CD14-positive monocyte (primary cell): Measurements from ENCODE around the gene TRAPPC6A. TPM values are rescaled to one million over a fixed set of nuclear protein-coding genes. Genes with fewer than 3 reads are reported as not detected.

Experiments used
- DNase-seq, 3 donors: peaks; one replicate each; pipeline ENCODE4 v3.0.0-alpha.2; 2011 to 2022
- H2AFZ ChIP-seq: 2 replicates; pipeline ENCODE4 v1.6.0; 2012; ENCODE audit warnings: mild to moderate bottlenecking, low read depth, low read length, inconsistent platforms; ENCODE audit not compliant: insufficient read depth, poor library complexity, severe bottlenecking
- H3K27ac ChIP-seq, 2 donors: 1 replicate in 1 of 2; 2 replicates in 1 of 2; pipeline ENCODE4 v1.5.1; 2012 to 2013; ENCODE audit warnings: low read length in 2 of 2, control low read depth in 1 of 2, inconsistent platforms in 1 of 2, low read depth in 1 of 2, mild to moderate bottlenecking in 1 of 2
- H3K27me3 ChIP-seq, 2 donors: one replicate each; pipeline versions ENCODE4 v1.6.0 to v1.6.1; 2011 to 2013; ENCODE audit warnings: low read length in 2 of 2; ENCODE audit not compliant: control insufficient read depth in 2 of 2, insufficient read depth in 2 of 2
- H3K36me3 ChIP-seq, 2 donors: replicated peaks in 1 of 2; 1 replicate in 1 of 2; 2 replicates in 1 of 2; pipeline versions ENCODE4 v1.5.1 to v1.6.1; 2012 to 2013; ENCODE audit warnings: low read length in 2 of 2, control low read depth in 1 of 2, inconsistent platforms in 1 of 2, mild to moderate bottlenecking in 1 of 2; ENCODE audit not compliant: insufficient read depth in 2 of 2, control insufficient read depth in 1 of 2
- H3K4me1 ChIP-seq, 2 donors: 1 replicate in 1 of 2; 2 replicates in 1 of 2; pipeline versions ENCODE4 v1.5.1 to v1.6.1; 2012 to 2013; ENCODE audit warnings: low read length in 2 of 2, control low read depth in 1 of 2, inconsistent platforms in 1 of 2, mild to moderate bottlenecking in 1 of 2, moderate library complexity in 1 of 2; ENCODE audit not compliant: insufficient read depth in 2 of 2, control insufficient read depth in 1 of 2
- H3K4me2 ChIP-seq: replicated peaks from 2 replicates; pipeline ENCODE3; 2012; ENCODE audit warnings: low read length, moderate library complexity, mild to moderate bottlenecking; ENCODE audit not compliant: poor library complexity, severe bottlenecking; ENCODE audit errors: extremely low read depth
- H3K4me3 ChIP-seq, 3 experiments: fragments of 200-600 bp in 1 of 3; sonication (generic) in 1 of 3; replicated peaks in 1 of 3; 1 replicate in 2 of 3; 2 replicates in 1 of 3; pipeline ENCODE4 v1.5.1; 2011 to 2013; ENCODE audit warnings: low read length in 3 of 3, mild to moderate bottlenecking in 3 of 3, control low read depth in 2 of 3, low read depth in 2 of 3, inconsistent platforms in 1 of 3, moderate library complexity in 1 of 3
- H3K79me2 ChIP-seq: 2 replicates; pipeline ENCODE4 v1.6.0; 2012; ENCODE audit warnings: mild to moderate bottlenecking, control low read depth, inconsistent platforms, low read length, moderate library complexity; ENCODE audit not compliant: insufficient read depth
- H3K9ac ChIP-seq: 2 replicates; pipeline ENCODE4 v1.6.0; 2017; ENCODE audit warnings: low read length, mild to moderate bottlenecking; ENCODE audit not compliant: insufficient read depth, poor library complexity, severe bottlenecking
- H3K9me3 ChIP-seq, 2 donors: replicated peaks in 1 of 2; 1 replicate in 1 of 2; 2 replicates in 1 of 2; pipeline versions ENCODE4 v1.5.1 to v1.6.1; 2012 to 2013; ENCODE audit warnings: low read length in 2 of 2, control low read depth in 1 of 2; ENCODE audit not compliant: control insufficient read depth in 1 of 2, insufficient read depth in 1 of 2
- H4K20me1 ChIP-seq: 2 replicates; pipeline ENCODE4 v1.6.0; 2012; ENCODE audit warnings: mild to moderate bottlenecking, low read length, control low read depth, moderate library complexity; ENCODE audit not compliant: insufficient read depth
- H3K27ac Mint-ChIP-seq, 7 donors: one replicate each; pipeline ENCODE4 v1.8.0; 2020; ENCODE audit warnings: mild to moderate bottlenecking in 7 of 7, mixed read lengths in 7 of 7, moderate library complexity in 6 of 7, inconsistent platforms in 2 of 7
- H3K27me3 Mint-ChIP-seq, 3 donors: one replicate each; pipeline ENCODE4 v1.8.0; 2021 to 2022; ENCODE audit warnings: low read depth in 3 of 3, mild to moderate bottlenecking in 3 of 3, mixed read lengths in 3 of 3, moderate library complexity in 3 of 3, inconsistent platforms in 1 of 3
- H3K36me3 Mint-ChIP-seq, 2 donors: one replicate each; pipeline ENCODE4 v1.8.0; 2020; ENCODE audit warnings: mixed read lengths in 2 of 2, inconsistent platforms in 1 of 2, mild to moderate bottlenecking in 1 of 2
- H3K4me1 Mint-ChIP-seq: one replicate; pipeline ENCODE4 v1.8.0; 2020; ENCODE audit warnings: mild to moderate bottlenecking, mixed read lengths
- H3K4me3 Mint-ChIP-seq, 2 donors: one replicate each; pipeline ENCODE4 v1.8.0; 2020; ENCODE audit warnings: mild to moderate bottlenecking in 2 of 2, mixed read lengths in 2 of 2, moderate library complexity in 1 of 2
- H3K9me3 Mint-ChIP-seq, 7 donors: one replicate each; pipeline ENCODE4 v1.8.0; 2020 to 2022; ENCODE audit warnings: mixed read lengths in 7 of 7, mild to moderate bottlenecking in 6 of 7, moderate library complexity in 6 of 7, inconsistent platforms in 2 of 7
- CTCF ChIP-seq: fragments of 200-600 bp; IDR thresholded peaks from one replicate; pipeline ENCODE4 v1.8.0; 2022; ENCODE audit warnings: antibody characterized with exemption, mild to moderate bottlenecking
- WGBS: methylation state at CpG from one replicate; pipeline ENCODE4 v1.1.5; 2013; ENCODE audit warnings: missing lambda C conversion rate; ENCODE audit not compliant: insufficient coverage; 5-methylcytosine and 5-hydroxymethylcytosine counted together
- intact Hi-C, 2 donors: fragments of 100-400 bp; cut with micrococcal nuclease; formaldehyde crosslinking; loops; one replicate each; pipeline versions ENCODE4 v1.15.0 to v1.15.1; 2023
- polyA plus RNA-seq, 3 donors: library from polyadenylated mRNA; depleted of rRNA in 1 of 3; unstranded in 2 of 3; stranded (reverse) in 1 of 3; fragments of 300-500 nt in 2 of 3; fragments of >200 nt in 1 of 3; fragmentation: Illumina TruSeq in 2 of 3; gene quantifications; 1 replicate in 2 of 3; 2 replicates in 1 of 3; pipeline ENCODE4 v1.2.3, GENCODE V29; 2012 to 2021

The TRAPPC6A gene
- polyA plus RNA-seq, 3 donors = 49.7 to 82.7 (median 63.4) TPM

- Histone ChIP-seq H2AFZ (no peak overlapping the region), H3K9me3 (no peaks in the 10 kb centered on the region), H3K9ac (no peak overlapping the region), H4K20me1 (no peaks in the 10 kb centered on the region), H3K27ac (no peak overlapping the region), H3K4me3 (no peak overlapping the region), H3K79me2 (no peaks in the 10 kb centered on the region), H3K4me1 (no peaks in the 10 kb centered on the region), H3K4me2 (no peak overlapping the region), H3K27me3 (no peaks in the 10 kb centered on the region), H3K36me3 (no peaks in the 10 kb centered on the region)
- Mint-ChIP-seq H3K27me3 (peaks cover 0 to 7% (median 3%) of the 10 kb centered on the region in 3 donors), H3K36me3 (no peaks in the 10 kb centered on the region), H3K27ac (peak overlapping the region in 2 of 7 donors; percentile 46 to 70), H3K4me1 (no peaks in the 10 kb centered on the region), H3K9me3 (no peaks in the 10 kb centered on the region), H3K4me3 (no peak overlapping the region)
- WGBS = 100% methylated on average over 5 of the region's 6 CpGs
- no peak for DNase-seq
- no peak for TF ChIP-seq CTCF
- intact Hi-C loops = no loop called here
These were observed 17.7 kb upstream of the TRAPPC6A start for GRCh38 chr19:45195764-45196163.

GRCh38 chr19:45191375-45191774, 13.3 kb upstream of the TRAPPC6A start:
- H3K4me3 Mint-ChIP-seq = no peak overlapping the region
- H2AFZ ChIP-seq = no peak overlapping the region
- H3K27me3 Mint-ChIP-seq = peaks cover 0 to 4% (median 2%) of the 10 kb centered on the region in 3 donors

More at GRCh38 chr19:45191375-45191774, 13.3 kb upstream of the TRAPPC6A start:
- no peak for TF ChIP-seq CTCF
- H3K4me3 ChIP-seq = no peak overlapping the region
- 100% methylated on average over 1 of the region's 4 CpGs for WGBS
- Mint-ChIP-seq H3K36me3 (no peaks in the 10 kb centered on the region), H3K4me1 (peaks cover 2% of the 10 kb centered on the region), H3K9me3 (peaks cover 0 to 12% (median 0%) of the 10 kb centered on the region in 7 donors), H3K27ac (no peak overlapping the region)
- H3K27me3 ChIP-seq = no peaks in the 10 kb centered on the region
- no peaks in the 10 kb centered on the region for H3K79me2 ChIP-seq
- no peak for DNase-seq
- intact Hi-C loops = no loop called here
- H3K4me1 ChIP-seq = no peaks in the 10 kb centered on the region
- H3K9ac ChIP-seq = no peak overlapping the region
- H4K20me1 ChIP-seq = no peaks in the 10 kb centered on the region
- H3K9me3 ChIP-seq = no peaks in the 10 kb centered on the region
- H3K27ac ChIP-seq = no peak overlapping the region
- H3K36me3 ChIP-seq = no peaks in the 10 kb centered on the region
- H3K4me2 ChIP-seq = no peak overlapping the region
